B cell (primary cell): ENCODE results near the gene WBP11.

Source experiments
- CTCF ChIP-seq: fragments of 200-600 bp; IDR thresholded peaks from one replicate; pipeline ENCODE4 v1.8.0; 2022; ENCODE audit warnings: antibody characterized with exemption, mild to moderate bottlenecking
- EZH2 ChIP-seq: IDR thresholded peaks from 2 replicates; pipeline ENCODE4 v1.6.1; 2012; ENCODE audit warnings: borderline replicate concordance, low read depth, mild to moderate bottlenecking, moderate library complexity, low read length; ENCODE audit not compliant: insufficient read depth, poor library complexity, severe bottlenecking

GRCh38 chr12:14843425-14843887, 40.2 kb upstream of the WBP11 start, which contains the start of gene ART4:
- TF ChIP-seq CTCF = no peak
- no peak for TF ChIP-seq EZH2
